Measurements from ENCODE around the gene PARP15.

DNA sequence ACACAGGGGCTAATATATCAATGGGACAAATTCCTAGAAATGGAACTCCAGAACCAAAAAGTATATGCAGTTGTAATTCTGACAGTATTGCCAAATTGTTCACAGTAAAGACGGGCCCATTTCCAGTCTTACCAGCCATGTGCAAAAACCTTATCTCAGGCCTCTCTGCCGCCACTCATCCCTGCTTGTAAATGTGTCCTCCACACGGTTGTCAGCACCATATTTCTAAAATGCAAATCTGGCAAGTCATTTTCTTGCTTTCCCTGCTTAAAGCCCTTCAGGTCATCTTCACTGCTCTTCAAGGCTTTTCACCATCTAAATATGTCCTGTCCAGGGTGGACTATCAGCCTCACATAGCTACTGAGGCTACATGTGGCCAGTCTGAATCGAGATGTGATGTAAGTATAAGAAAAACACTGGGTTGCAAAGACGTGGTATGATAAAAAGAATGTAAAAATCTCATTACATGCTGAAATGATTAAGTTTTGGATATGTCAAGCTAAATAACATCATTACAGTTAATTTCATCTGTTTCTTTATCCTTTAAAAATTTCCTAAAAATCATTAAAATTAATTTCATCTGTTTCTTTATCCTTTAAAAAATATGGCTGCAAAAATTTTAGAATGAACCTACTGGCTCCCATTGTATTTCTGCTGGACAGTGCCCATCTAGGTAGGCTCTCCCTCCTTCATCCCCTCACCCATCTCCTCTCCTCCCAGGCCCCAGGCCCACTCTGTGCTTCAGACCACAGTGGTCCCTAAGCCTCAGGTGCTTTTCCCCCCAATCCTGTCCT, 14.3 kb upstream of the PARP15 start:
- TF ChIP-seq EP300 (IDR thresholded peaks at IDR 0.05; ENCODE audit: low read depth) = no peak
- no peak for TF ChIP-seq POLR2A (IDR thresholded peaks at IDR 0.05)
- TF ChIP-seq, protein P1, sequence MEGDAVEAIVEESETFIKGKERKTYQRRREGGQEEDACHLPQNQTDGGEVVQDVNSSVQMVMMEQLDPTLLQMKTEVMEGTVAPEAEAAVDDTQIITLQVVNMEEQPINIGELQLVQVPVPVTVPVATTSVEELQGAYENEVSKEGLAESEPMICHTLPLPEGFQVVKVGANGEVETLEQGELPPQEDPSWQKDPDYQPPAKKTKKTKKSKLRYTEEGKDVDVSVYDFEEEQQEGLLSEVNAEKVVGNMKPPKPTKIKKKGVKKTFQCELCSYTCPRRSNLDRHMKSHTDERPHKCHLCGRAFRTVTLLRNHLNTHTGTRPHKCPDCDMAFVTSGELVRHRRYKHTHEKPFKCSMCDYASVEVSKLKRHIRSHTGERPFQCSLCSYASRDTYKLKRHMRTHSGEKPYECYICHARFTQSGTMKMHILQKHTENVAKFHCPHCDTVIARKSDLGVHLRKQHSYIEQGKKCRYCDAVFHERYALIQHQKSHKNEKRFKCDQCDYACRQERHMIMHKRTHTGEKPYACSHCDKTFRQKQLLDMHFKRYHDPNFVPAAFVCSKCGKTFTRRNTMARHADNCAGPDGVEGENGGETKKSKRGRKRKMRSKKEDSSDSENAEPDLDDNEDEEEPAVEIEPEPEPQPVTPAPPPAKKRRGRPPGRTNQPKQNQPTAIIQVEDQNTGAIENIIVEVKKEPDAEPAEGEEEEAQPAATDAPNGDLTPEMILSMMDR (IDR thresholded peaks at IDR 0.05) = no peak

All from transverse colon (tissue), 3 donors.